IMR-90 (cell line): ENCODE data around the gene KRT38.

Source experiments
- CTCF ChIP-seq: conservative IDR thresholded peaks from 2 replicates; pipeline ENCODE4 v1.5.1; 2012; ENCODE audit warnings: mild to moderate bottlenecking, low read depth, low read length, improper control_type of control experiment
- POLR2A ChIP-seq: IDR thresholded peaks from 2 replicates; pipeline ENCODE4 v1.6.1; 2012; ENCODE audit warnings: mild to moderate bottlenecking, low read depth, low read length
- RCOR1 ChIP-seq: IDR thresholded peaks from 2 replicates; pipeline ENCODE4 v1.6.1; 2012; ENCODE audit warnings: mild to moderate bottlenecking, low read length, improper control_type of control experiment; ENCODE audit not compliant: insufficient replicate concordance
- RFX5 ChIP-seq: IDR thresholded peaks from 2 replicates; pipeline ENCODE4 v1.8.0; 2012; ENCODE audit warnings: low read depth, mild to moderate bottlenecking, low read length, moderate library complexity

GRCh38 chr17:41417127-41417526 lies 23.7 kb downstream of the KRT38 start:
- TF ChIP-seq CTCF (no peak), POLR2A (no peak), RFX5 (no peak), RCOR1 (no peak)
